ENCODE results near the gene COLGALT1. TPM values are rescaled to one million over a fixed set of nuclear protein-coding genes. Genes with fewer than 3 reads are reported as not detected.

COLGALT1 gene
- total RNA-seq, 1 donor: 103 TPM

DNA sequence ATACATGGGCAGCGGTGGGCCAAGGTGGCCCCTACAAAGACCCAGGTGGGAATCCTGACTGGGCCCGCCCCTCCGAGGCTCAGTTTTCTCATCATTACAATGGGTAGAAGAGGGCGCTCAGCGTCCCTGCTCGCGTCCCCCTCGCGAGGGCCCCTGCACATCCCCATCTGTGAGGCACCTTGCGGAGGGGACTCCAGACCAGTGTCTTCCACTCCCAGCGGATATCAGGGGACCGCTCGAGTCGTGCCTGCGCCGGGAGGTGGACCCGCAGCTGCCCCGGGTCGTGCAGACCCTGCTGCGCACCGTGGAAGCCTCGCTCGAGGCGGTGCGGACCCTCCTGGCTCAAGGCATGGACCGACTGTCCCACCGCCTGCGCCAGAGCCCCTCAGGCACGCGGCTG is 15.3 kb upstream of the COLGALT1 start:
- TF ChIP-seq, protein P1, sequence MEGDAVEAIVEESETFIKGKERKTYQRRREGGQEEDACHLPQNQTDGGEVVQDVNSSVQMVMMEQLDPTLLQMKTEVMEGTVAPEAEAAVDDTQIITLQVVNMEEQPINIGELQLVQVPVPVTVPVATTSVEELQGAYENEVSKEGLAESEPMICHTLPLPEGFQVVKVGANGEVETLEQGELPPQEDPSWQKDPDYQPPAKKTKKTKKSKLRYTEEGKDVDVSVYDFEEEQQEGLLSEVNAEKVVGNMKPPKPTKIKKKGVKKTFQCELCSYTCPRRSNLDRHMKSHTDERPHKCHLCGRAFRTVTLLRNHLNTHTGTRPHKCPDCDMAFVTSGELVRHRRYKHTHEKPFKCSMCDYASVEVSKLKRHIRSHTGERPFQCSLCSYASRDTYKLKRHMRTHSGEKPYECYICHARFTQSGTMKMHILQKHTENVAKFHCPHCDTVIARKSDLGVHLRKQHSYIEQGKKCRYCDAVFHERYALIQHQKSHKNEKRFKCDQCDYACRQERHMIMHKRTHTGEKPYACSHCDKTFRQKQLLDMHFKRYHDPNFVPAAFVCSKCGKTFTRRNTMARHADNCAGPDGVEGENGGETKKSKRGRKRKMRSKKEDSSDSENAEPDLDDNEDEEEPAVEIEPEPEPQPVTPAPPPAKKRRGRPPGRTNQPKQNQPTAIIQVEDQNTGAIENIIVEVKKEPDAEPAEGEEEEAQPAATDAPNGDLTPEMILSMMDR (IDR thresholded peaks at IDR 0.05; ENCODE audit: insufficient read depth, low read depth, low read length): no peak
- H3K4me3 ChIP-seq (ENCODE audit: low read depth, low read length): no peak overlapping the region
- no peak for DNase-seq (ENCODE audit: low read depth)

DNA sequence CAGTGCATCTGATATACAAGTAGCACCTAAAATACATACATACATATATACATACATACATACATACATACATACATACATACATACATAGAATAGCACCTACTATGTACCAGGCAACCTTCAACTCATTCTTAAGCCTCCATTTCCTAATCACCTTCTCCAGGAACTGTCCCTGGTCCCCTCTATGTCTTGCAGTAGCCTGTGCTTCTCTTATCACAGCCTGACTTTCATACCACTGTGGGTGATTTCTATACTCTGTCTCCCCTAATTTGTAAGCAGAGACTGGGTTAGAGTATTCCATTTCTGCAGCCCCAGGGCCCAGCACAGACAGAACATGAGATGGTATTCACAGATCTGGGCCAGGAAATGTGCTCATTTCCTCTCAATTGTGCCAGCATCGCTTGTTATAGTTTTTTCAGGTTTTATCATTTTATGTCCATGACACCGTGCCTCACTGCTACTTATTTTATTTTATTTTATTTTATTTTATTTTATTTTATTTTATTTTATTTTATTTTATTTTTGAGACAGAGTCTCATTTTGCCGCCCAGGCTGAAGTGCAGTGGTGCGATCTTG is 14.2 kb upstream of the COLGALT1 start:
- no peak for DNase-seq (ENCODE audit: low read depth)
- H3K4me3 ChIP-seq (ENCODE audit: low read depth, low read length): no peak overlapping the region
- TF ChIP-seq, protein P1 (IDR thresholded peaks at IDR 0.05; ENCODE audit: insufficient read depth, low read depth, low read length): no peak

DNA sequence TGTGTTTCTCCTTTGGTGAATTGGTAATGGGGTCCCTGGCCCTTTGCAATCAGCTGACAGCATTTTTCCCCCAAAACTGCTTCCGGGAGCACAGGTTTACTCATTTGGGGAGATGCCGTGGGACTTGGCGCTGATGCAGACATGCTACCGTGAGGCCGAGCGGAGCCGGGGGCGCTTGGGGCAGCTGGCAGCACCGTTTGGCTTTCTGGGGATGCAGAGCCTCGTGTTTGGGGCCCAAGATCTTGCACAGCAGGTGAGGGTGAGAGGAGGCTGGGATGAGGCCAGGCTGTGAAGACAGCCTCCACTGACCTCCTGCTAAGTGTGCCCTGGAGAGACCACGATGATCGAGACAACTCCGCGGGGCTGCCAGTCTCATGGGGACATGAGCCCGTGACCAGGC is 13.4 kb upstream of the COLGALT1 start:
- H3K4me3 ChIP-seq (ENCODE audit: low read depth, low read length): no peak overlapping the region
- TF ChIP-seq, protein P1 (IDR thresholded peaks at IDR 0.05; ENCODE audit: insufficient read depth, low read depth, low read length): no peak
- DNase-seq (ENCODE audit: low read depth): no peak

DNA sequence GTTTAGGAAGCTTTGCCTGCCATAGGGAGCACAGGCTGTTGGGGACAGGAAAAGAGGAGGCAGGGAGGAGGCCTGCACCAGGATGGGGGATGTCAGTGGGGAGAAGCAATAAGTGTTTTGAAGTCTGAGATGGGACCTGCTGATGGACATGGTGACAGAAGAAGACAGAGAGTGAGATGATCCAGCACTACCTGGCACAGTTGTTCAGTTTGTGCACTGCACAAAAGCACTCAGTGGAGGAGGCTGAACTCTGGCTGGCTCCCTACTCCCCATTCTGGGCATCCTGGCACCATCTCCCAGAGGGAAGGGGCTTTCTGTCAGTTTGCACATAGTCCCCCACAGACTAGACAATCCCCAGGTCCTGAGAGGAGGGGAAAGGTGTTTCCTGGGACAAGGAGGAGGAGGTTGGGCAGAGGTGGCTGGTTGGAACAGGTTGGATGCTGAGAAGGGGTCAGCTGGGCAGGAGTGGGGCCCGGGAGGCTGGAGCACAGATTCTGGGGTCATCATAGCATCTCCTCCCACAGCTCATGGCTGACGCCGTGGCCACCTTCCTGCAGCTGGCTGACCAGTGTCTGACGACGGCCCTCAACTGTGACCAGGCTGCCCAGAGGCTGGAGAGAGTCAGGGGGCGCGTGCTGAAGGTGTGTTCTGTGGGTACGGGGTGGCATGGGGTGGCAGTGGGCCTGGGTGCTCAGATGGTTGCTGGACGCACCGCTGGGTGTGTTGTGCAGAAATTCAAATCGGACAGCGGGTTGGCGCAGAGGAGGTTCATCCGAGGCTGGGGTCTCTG is 12.5 kb upstream of the COLGALT1 start:
- TF ChIP-seq, protein P1 (IDR thresholded peaks at IDR 0.05; ENCODE audit: insufficient read depth, low read depth, low read length): no peak
- no peak overlapping the region for H3K4me3 ChIP-seq (ENCODE audit: low read depth, low read length)
- no peak for DNase-seq (ENCODE audit: low read depth)

DNA sequence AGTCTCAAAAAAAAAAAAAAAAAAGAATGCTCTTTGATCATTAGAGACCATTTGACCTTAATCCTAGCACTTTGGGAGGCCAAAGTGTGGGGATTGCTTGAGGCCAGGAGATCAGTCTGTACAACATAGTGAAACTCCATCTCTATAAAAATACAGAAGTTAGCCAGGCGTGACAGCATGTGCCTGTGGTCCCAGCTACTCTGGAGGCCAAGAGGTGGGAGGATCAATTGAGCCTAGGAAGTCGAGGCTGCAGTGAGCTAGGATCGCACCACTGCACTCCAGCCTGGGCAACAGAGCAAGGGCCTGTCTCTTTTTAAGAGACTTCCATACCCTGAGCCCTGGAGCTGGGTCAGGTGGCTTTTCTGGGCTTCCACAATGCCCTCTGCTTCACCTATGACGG is 11.5 kb upstream of the COLGALT1 start:
- DNase-seq (ENCODE audit: low read depth): no peak

DNA sequence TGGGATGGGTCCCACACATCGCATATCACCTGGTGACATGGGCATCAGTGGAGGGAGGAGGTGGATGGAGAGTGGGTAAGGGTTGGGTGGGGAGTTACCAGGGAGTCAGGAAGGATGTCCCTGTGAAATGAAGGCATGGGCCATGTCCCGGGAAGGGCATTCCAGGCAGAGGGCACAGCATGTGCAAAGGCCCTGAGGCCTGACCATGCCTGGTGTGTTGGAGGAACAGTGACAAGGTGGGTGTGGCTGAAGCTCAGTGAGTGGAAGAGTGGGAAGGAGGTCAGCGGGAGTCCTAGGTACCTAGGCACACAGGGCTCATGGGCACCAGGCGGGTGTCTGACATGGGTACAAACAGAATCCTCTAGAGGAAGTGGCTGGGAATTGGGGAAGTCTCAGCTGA is 11.0 kb upstream of the COLGALT1 start:
- TF ChIP-seq, protein P1 (IDR thresholded peaks at IDR 0.05; ENCODE audit: insufficient read depth, low read depth, low read length): no peak
- DNase-seq (ENCODE audit: low read depth): no peak
- H3K4me3 ChIP-seq (ENCODE audit: low read depth, low read length): no peak overlapping the region

More for the DNA sequence above, 11.5 kb upstream of the COLGALT1 start:
- TF ChIP-seq, protein P1 (IDR thresholded peaks at IDR 0.05; ENCODE audit: insufficient read depth, low read depth, low read length): no peak
- H3K4me3 ChIP-seq (ENCODE audit: low read depth, low read length): no peak overlapping the region
